Large intestine (tissue), 3 donors: ENCODE results near the gene LENG9. TPM values are rescaled to one million over a fixed set of nuclear protein-coding genes. Genes with fewer than 3 reads are reported as not detected.
"Not testable (repeated sequence)": the region's sequence is repeated elsewhere in the genome, so short reads cannot be mapped to it uniquely, and the experiment has no call there.

ENCODE experiments used
- DNase-seq, 2 donors: peaks; one replicate each; pipeline versions ENCODE4 v3.0.0 to v3.0.0-alpha.2; 2013
- H3K27ac ChIP-seq: one replicate; pipeline ENCODE4 v1.5.1; 2013; ENCODE audit warnings: low read length
- H3K27me3 ChIP-seq: 2 replicates; pipeline ENCODE4 v1.6.1; 2013; ENCODE audit warnings: low read length; ENCODE audit not compliant: control insufficient read depth, insufficient read depth
- H3K36me3 ChIP-seq: 2 replicates; pipeline ENCODE4 v1.6.1; 2013; ENCODE audit warnings: low read length; ENCODE audit not compliant: control insufficient read depth, insufficient read depth
- H3K4me1 ChIP-seq: one replicate; pipeline ENCODE4 v1.6.1; 2013; ENCODE audit warnings: low read length; ENCODE audit not compliant: control insufficient read depth, insufficient read depth
- H3K4me3 ChIP-seq: one replicate; pipeline ENCODE4 v1.5.1; 2013; ENCODE audit warnings: low read length
- H3K9me3 ChIP-seq: one replicate; pipeline ENCODE4 v1.6.1; 2013; ENCODE audit warnings: mild to moderate bottlenecking, low read depth, low read length, moderate library complexity; ENCODE audit not compliant: control insufficient read depth
- WGBS: methylation state at CpG from one replicate; pipeline ENCODE4 v1.1.5; 2013; ENCODE audit warnings: low lambda C conversion rate; ENCODE audit not compliant: insufficient coverage; 5-methylcytosine and 5-hydroxymethylcytosine counted together
- polyA plus RNA-seq: library from polyadenylated mRNA; unstranded; fragments of 120-200 nt; gene quantifications from one replicate; pipeline ENCODE4 v1.2.1, GENCODE V29; 2013

The LENG9 gene
- polyA plus RNA-seq, 1 donor: 9.2 TPM

DNA sequence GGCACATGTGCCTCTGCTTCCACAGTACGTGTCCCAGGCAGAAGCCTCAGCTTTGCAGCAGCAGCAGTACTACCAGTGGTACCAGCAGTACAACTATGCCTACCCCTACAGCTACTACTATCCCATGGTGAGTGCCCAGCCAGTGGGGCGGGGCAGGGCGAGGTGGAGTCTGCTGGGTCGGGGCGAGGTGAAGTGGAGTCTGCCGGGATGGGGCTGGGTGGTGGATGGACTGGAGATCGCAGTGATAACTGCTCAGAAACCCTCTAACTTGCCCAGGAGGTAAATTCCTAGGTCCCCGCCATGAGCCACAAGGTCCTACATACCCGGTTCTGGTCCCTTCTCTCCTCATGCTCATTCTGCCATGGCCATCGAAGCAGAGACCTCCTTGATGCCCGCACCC, 11.0 kb downstream of the LENG9 start:
- Histone ChIP-seq H3K4me1 (peaks cover 11% of the 10 kb centered on the region), H3K36me3 (peaks cover 69% of the 10 kb centered on the region), H3K4me3 (no peak overlapping the region), H3K27ac (no peak overlapping the region), H3K27me3 (no peaks in the 10 kb centered on the region), H3K9me3 (no peaks in the 10 kb centered on the region)
- no peak for DNase-seq
- no CpG with 5 or more reads among the region's 11 CpGs for WGBS

DNA sequence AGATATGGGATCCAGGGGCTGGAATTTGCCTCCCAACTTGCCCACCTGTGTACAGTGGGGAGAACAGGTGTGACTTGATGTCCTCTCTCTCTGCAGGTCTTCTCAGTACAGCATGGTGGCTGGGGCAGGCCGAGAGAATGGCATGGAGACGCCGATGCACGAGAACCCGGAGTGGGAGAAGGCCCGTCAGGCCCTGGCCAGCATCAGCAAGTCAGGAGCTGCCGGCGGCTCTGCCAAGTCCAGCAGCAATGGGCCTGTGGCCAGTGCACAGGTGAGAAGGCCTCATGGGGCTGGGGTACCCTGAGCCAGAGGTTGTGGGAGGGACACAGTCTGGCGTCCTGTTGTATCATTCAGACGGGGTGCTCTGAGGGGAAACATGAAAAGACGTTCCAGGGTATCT, 11.6 kb downstream of the LENG9 start:
- Histone ChIP-seq H3K4me3 (no peak overlapping the region), H3K27ac (no peak overlapping the region), H3K9me3 (no peaks in the 10 kb centered on the region), H3K4me1 (peaks cover 17% of the 10 kb centered on the region), H3K27me3 (no peaks in the 10 kb centered on the region), H3K36me3 (peaks cover 64% of the 10 kb centered on the region)
- no peak for DNase-seq
- WGBS: no CpG with 5 or more reads among the region's 11 CpGs

DNA sequence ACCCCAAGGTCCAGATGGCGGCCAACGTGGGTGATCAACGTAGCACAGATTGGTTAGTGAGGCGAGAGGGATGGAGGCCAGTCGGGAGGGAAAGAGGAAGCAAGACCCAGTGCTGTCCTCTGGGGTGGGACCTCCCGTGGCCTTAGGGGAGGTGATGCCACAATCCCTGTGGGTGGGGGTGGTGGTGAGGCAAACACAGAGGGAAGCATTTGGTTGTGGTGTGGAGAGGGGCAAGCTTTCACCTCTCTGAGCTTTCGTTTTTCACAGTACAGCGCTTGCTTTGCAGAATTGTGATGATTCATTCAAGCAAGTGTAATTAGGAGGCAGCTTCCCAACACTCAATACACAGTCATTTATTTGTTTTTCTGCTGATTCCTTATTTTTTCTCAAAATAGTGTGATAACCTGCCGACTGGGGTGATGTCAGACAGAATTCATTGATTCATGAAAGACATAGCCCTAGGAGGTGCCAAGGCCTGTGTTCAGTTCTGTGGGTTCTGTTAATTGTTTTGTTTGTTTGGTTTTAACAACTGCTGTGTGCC, 12.2 kb downstream of the LENG9 start:
- peaks cover 22% of the 10 kb centered on the region for H3K4me1 ChIP-seq
- H3K27ac ChIP-seq: no peak overlapping the region

DNA sequence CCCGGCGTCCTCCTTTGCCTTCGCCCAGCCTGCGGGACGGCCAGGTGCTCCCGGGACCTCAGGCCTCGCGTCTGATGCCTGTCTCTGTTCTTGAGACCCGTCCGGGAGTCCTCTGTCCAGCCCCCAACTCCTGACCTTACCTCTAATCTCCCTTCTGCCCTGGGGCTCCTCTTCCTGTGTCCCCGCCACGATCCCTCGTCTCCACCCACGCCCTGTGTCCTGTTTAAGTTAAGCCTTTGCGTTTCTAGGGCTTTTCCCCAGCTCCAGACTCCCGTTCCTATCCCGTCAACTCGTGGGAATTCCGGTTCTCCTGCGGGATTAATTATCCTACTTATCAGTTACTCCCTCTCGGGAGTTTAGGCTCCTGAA, 13.9 kb downstream of the LENG9 start:
- DNase-seq: no peak
- Histone ChIP-seq H3K27me3 (no peaks in the 10 kb centered on the region), H3K36me3 (peaks cover 41% of the 10 kb centered on the region), H3K4me3 (peak overlapping the region; percentile 62), H3K9me3 (no peaks in the 10 kb centered on the region), H3K27ac (peak overlapping the region; percentile 100), H3K4me1 (peaks cover 32% of the 10 kb centered on the region)
- WGBS: 0% methylated on average over 6 of the region's 21 CpGs

More for the DNA sequence above, 12.2 kb downstream of the LENG9 start:
- H3K4me3 ChIP-seq: no peak overlapping the region
- no peaks in the 10 kb centered on the region for H3K9me3 ChIP-seq
- H3K36me3 ChIP-seq: peaks cover 58% of the 10 kb centered on the region
- WGBS: 70% methylated on average over 2 of the region's 9 CpGs
- no peaks in the 10 kb centered on the region for H3K27me3 ChIP-seq
- DNase-seq: no peak

DNA sequence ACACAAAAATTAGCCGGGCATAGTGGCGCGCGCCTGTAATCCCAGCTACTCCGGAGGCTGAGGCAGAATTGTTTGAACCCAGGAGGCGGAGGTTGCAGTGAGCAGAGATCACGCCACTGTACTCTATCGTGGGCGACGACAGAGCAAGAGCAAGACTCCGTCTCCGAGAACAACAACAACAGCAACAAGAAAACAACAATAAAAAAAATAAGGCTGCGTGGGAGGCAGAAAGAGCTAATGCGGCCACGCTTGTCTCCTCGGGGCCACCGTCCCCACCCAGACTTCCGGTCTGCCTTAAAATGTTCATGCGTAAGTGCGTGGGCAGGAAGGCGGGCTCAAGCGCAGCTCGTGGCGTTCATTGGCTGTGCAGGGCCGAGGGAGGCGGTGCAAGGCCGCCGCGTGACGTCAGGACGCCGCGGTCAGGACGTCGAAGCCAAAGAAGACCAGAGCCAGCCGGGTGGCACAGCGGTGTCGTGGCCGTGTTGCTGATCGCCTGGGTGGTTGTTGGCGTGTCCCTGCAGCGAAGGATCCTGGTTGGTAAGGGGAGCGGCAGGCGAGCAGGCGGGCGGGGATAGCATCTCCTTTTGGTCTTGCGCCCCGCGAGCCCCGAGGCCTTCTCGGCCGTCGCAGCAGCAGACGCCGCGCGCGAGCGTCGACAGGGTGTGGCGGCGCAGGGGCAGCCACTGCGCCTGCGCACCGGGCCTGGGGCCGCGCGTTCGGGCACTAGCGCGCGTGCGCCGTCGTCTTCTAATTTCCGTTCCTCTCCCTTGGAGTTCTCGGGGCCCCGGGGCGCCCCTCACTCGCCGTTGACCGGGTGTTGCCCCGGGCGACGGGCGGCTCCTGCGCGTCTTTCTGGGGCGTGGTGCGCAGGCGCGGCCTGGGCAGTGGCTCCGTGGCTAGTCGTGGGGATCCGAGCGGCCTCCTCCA, 14.5 kb downstream of the LENG9 start, which contains the start of gene LENG8:
Gene LENG8, plus strand, starts transcription at position 426 of the 927 bp plus-strand sequence. CDS start 2,146 bp downstream, outside the sequence.
- H3K27me3 ChIP-seq: no peaks in the 10 kb centered on the region
- peaks cover 34% of the 10 kb centered on the region for H3K36me3 ChIP-seq
- peaks cover 38% of the 10 kb centered on the region for H3K4me1 ChIP-seq
- H3K4me3 ChIP-seq: peak within 1 kb of the TSS; percentile 62
- peak; percentile 99 to 100 for DNase-seq
- no peaks in the 10 kb centered on the region for H3K9me3 ChIP-seq
- H3K27ac ChIP-seq: peak within 1 kb of the TSS; percentile 100
- 0% methylated on average over 2 of the region's 96 CpGs for WGBS

DNA sequence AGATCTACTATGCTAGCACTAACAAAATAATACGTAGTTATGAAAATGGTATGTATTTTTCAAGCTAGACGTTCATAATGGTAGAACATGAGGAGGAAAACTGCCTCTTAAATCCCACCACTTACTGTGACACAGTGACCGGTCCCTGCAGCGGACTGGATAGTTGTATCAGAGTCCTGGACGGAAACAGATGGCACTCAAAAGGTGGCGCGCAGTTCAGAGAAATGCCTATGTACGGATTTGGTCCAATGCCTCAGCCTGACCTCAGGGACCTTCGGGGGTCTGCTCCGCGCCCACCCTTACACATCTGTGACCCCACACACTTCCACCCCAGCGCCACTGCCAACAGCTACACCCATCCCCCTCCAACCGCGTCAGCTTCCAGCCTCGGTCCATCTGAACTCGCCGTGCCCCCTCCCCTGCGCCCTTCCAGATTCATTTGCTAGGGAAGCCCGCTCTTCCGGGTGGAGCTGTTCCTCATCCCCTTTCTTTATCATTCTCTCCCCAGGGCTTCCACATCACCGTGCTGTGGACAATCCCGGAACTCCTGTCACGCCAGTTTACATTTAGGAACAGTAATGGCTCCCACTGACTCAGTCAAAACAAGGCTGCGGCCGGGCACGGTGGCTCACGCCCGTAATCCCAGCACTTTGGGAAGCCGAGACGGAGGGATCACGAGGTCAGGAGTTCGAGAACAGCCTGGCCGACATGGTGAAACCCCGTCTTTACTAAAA, 15.4 kb downstream of the LENG9 start:
- Histone ChIP-seq H3K4me3 (peak overlapping the region; percentile 62), H3K36me3 (peaks cover 26% of the 10 kb centered on the region), H3K27me3 (no peaks in the 10 kb centered on the region), H3K27ac (peak overlapping the region; percentile 100), H3K9me3 (no peaks in the 10 kb centered on the region), H3K4me1 (peaks cover 40% of the 10 kb centered on the region)
- DNase-seq: peak; percentile 56 to 81
- WGBS: no CpG with 5 or more reads among the region's 34 CpGs

DNA sequence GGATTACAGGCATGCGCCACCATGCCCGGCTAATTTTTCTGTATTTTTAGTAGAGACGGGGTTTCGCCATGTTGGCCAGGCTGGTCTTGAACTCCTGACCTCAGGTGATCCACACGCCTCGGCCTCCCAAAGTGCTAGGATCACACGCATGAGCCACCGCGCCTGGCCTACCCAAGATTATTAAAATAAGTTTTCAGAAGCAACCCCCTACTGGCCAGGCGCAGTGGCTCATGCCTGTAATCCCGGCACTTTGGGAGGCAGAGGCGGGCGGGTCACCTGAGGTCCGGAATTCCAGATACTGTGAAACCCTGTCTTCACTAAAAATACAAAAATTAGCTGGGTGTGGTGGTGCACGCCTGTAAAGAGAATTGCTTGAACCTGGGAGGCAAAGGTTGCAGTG, 17.2 kb downstream of the LENG9 start:
- DNase-seq, H3K9me3 ChIP-seq, H3K4me3 ChIP-seq, H3K27me3 ChIP-seq, H3K36me3 ChIP-seq: not testable (repeated sequence)
- WGBS: 86% methylated on average over 2 of the region's 15 CpGs
- peaks cover 40% of the 10 kb centered on the region for H3K4me1 ChIP-seq
- peak overlapping the region; percentile 6 for H3K27ac ChIP-seq

DNA sequence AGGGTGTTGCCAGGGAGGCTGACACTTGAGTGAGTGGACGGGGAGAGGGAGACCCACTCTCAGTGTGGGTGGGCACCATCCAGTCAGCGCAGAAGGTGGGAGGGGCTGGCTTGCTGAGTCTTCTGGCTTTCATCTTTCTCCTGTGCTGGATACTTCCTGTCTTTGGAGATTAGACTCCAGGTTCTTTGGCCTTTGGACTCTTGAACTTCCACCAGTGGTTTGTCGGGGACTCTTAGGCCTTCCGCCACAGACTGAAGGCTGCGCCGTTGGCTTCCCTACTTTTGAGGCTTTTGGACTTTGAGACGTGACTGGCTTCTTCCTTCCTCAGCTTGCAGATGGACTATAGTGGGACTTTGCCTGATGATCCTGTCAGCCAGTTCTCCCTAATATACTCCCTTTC, 18.8 kb downstream of the LENG9 start:
- Histone ChIP-seq H3K9me3 (no peaks in the 10 kb centered on the region), H3K4me3 (no peak overlapping the region), H3K27me3 (no peaks in the 10 kb centered on the region), H3K4me1 (peaks cover 29% of the 10 kb centered on the region), H3K36me3 (peaks cover 8% of the 10 kb centered on the region), H3K27ac (peak overlapping the region; percentile 82)
- no CpG with 5 or more reads among the region's 7 CpGs for WGBS
- peak; percentile 94 to 98 for DNase-seq

DNA sequence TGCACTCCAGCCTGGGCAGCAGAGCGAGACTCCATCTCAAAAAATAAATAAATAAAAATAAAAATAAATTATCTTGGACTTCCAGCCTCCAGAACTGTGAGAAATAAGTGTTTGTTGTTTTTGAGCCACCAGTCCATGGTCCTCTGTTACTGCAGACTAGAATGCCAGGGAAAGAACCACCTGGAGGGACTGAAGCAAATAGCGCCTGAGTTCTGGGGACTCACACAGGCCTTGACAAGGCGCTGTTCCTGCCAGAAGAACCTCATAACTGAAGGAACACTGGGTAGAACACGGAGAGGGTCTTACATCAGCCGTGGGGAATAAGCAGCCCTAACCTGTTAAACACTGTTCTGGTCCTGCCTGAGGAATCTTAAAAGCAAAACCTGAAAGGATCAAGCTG, 22.9 kb downstream of the LENG9 start:
- H3K9me3 ChIP-seq: no peaks in the 10 kb centered on the region
- WGBS: 100% methylated on average over 1 of the region's 5 CpGs
- no peak overlapping the region for H3K27ac ChIP-seq
- no peaks in the 10 kb centered on the region for H3K27me3 ChIP-seq
- no peak for DNase-seq
- H3K4me3 ChIP-seq: no peak overlapping the region
- peaks cover 15% of the 10 kb centered on the region for H3K4me1 ChIP-seq
- peaks cover 16% of the 10 kb centered on the region for H3K36me3 ChIP-seq

DNA sequence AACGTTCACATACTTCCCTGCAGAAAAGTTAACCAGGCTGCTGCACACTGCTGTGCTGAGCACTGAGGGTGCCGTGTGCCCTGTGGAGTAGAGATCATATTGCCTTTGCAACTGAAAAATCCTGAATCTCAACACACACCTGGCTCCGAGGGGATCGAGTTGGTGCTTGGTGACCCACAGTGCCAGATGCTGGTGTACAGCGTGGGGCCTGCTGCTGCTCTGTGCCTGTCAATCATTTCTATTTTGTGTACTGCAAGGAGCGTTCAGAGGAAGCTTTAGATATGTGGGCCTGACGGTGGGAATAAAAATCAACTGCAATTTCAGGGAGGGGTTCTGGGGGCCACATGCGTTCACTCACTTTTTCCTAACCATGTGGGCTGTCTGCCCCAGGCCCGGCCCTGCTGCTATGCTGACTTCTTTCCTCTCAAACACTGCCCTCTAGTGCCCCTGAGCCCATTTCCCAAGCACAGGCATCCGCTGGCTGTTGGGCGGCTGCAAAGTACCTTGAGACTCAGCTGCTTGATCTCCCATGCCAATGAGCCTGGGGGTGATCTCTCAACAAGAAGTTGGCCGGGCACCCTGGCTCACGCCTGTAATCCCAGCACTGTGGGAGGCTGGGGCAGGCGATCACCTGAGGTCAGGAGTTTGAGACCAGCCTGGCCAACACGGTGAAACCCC, 24.3 kb downstream of the LENG9 start:
- peak in 1 of 2 donors; percentile 49 for DNase-seq
- H3K27me3 ChIP-seq: no peaks in the 10 kb centered on the region

More for the DNA sequence above, 24.3 kb downstream of the LENG9 start:
- Histone ChIP-seq H3K36me3 (peaks cover 16% of the 10 kb centered on the region), H3K4me3 (no peak overlapping the region), H3K4me1 (peaks cover 15% of the 10 kb centered on the region), H3K27ac (no peak overlapping the region), H3K9me3 (no peaks in the 10 kb centered on the region)
- WGBS: no CpG with 5 or more reads among the region's 15 CpGs
